Spleen (tissue), 3 donors: Measurements from ENCODE around the gene GLP1R.

Experiments
- POLR2A ChIP-seq, 3 donors: fragments of 450-650 bp; IDR thresholded peaks; one replicate each; pipeline ENCODE4 v1.5.1; 2017; ENCODE audit warnings: antibody characterized with exemption in 3 of 3, mild to moderate bottlenecking in 1 of 3
- POLR2AphosphoS5 ChIP-seq, 3 donors: sonication (generic); formaldehyde crosslinking; IDR thresholded peaks; one replicate each; pipeline ENCODE4 v1.5.1; 2017; ENCODE audit warnings: antibody characterized with exemption in 3 of 3

GRCh38 chr6:39075807-39076622, 27.4 kb downstream of the GLP1R start:
- no peak for TF ChIP-seq POLR2AphosphoS5 (IDR thresholded peaks at IDR 0.05)
- no peak for TF ChIP-seq POLR2A (IDR thresholded peaks at IDR 0.05)
